GM21825 (cell line): ENCODE data around the gene PPP1R37.
"Not testable (repeated sequence)": the region's sequence is repeated elsewhere in the genome, so short reads cannot be mapped to it uniquely, and the experiment has no call there.

Experiments used
- ATAC-seq: cut with Tn5 transposase; IDR thresholded peaks from one replicate; pipeline ENCODE4 v1.9.1; 2021; ENCODE audit warnings: mild to moderate bottlenecking, moderate library complexity; ENCODE audit not compliant: unreplicated experiment

The PPP1R37 gene

GRCh38 chr19:45094707-45095106 is 1.7 kb downstream of the PPP1R37 start:
- no peak for ATAC-seq

GRCh38 chr19:45095496-45096413 is 2.8 kb downstream of the PPP1R37 start:
- ATAC-seq: no peak

GRCh38 chr19:45096700-45097099 is 3.7 kb downstream of the PPP1R37 start:
- ATAC-seq: no peak

- no peak for ATAC-seq
These were observed 4.4 kb downstream of the PPP1R37 start for GRCh38 chr19:45097450-45097775.

GRCh38 chr19:45097776-45098520 is 5.0 kb downstream of the PPP1R37 start:
- ATAC-seq: no peak

GRCh38 chr19:45098521-45099466 is 5.8 kb downstream of the PPP1R37 start:
- ATAC-seq: no peak

- no peak for ATAC-seq
These were observed 6.7 kb downstream of the PPP1R37 start for GRCh38 chr19:45099467-45100191.

DNA sequence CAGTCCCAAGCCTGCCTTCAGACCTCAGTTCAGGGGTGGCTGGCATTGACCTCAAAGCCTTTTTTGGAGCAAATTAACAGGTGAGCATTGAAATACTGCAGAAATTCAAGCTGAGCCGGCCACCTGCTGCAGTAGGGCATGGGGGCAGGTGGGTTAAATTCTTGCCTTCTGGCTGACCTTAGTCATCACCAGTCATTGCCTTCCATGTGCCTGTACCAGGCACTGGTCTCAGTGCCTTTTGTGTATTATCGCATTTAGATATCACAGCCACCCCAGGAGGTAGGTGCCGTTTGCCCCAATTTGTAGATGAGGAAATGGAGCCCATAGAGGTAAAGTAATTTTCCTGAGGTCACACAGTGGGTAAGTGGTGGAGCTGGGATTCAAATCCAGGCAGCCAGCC is 7.2 kb downstream of the PPP1R37 start:
- ATAC-seq: no peak

DNA sequence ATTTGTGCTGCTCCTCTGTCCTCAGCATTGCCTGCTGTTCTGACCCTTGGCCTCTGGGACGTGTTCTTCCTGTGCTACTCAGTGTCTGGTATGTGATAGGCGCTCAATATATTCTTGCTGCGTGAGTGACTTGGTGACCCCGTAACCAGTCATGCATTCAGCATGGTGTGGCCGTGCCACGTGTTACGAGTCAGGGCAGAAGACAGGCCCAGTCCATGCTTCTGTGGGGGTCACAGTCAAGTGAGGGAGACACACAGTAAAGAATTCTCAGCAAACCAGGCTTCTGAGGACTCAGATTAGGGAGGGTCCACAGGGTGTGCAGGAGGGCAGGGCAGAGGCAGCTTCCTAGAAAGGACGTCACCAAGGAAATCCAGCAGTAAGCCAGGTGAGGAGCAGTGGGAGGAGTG is 7.9 kb downstream of the PPP1R37 start:
- ATAC-seq: no peak

DNA sequence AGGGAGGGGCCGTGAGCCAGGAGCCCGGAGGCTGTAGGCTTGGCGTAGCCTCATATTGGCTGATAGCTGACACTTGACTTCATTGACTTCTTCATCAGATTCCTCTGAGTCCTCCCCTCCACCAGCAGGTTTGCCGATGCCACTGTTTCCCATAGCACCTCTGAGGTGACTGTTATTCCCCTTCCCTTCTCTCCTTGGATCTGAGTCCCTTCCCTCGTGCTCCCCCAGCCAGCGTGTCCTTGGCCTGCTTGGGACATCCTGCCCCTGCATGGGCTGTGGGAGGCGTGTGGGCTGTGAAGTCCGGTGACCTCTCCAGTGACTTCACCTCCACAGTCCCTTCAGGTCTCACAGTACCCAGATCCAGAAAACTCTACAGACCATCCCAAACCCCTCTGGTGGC is 8.8 kb downstream of the PPP1R37 start:
- no peak for ATAC-seq

DNA sequence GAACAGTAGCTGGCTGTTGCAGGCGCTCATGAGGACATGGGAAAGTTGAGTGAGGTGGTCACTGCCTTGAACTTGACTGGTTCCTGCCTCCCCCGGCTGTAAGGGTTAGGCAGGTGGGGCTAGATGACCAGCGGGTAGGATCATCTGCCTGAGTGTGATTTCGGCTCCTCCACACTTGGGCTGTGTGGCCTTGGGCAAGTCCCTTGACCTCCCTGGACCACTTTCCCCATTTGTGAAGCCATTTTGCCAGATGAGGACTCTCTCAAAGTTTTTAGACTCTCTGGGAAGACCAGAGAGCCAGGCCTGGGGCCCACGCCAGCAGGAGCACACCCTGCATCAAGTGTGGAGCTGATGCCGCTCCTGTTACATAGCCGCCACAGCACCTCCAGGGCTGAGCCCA is 9.5 kb downstream of the PPP1R37 start:
- ATAC-seq: no peak

DNA sequence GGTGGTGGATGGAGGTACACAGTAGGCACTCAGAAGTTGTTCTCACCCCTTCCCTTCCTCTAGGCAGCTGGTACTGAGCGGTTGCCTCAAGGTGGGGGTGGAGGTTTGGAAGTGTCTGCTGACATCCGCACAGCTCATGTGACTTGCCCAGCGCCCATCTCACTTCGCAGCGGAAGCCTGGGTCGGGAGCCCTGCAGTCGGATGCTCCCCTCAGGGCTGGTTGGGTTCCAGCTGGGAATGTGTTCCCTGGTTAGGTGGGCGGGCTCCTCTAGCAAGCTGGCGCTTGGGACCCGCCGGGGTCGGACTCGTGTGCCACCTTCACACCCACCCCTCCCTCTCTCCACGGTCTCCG is 10.2 kb downstream of the PPP1R37 start:
- no peak for ATAC-seq

DNA sequence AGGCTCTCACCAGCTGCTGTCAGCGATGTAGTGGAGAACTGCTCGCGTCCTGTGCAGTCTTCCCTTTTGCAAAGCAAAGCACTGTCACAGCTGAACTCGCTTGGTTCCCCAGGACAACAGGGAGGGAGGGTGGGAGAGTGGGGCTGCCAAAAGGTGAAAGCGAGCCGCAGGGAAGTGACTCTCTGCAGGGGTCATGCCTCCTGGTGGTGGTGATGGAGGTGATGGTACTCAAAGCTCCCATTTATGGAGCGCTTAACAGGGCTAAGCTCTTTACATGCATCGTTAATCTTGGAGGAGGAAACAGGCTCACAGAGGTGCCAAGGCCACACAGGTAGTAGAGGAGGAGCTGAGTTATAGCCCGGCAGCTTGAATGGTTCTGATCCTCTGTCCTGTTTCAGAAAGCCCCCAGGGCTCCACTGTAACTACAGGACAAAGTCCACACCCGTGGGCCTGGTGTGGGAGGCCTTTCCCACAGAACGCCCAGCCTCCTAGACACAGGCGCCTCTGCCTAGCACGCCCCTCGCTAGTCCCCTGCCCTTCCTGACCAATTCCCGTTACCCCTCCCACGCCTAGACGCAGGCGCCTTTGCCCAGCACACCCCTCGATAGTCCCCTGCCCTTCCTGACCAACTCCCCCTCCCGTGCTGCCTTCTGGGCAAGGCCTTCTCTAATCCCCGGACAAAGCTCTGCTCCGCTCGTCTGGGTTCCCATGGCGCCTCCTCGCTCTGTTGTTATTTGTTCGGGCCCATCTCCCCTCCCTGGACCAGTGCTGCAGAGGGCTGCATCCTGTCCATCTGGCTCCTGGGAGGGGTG is 10.7 kb downstream of the PPP1R37 start:
- no peak for ATAC-seq

DNA sequence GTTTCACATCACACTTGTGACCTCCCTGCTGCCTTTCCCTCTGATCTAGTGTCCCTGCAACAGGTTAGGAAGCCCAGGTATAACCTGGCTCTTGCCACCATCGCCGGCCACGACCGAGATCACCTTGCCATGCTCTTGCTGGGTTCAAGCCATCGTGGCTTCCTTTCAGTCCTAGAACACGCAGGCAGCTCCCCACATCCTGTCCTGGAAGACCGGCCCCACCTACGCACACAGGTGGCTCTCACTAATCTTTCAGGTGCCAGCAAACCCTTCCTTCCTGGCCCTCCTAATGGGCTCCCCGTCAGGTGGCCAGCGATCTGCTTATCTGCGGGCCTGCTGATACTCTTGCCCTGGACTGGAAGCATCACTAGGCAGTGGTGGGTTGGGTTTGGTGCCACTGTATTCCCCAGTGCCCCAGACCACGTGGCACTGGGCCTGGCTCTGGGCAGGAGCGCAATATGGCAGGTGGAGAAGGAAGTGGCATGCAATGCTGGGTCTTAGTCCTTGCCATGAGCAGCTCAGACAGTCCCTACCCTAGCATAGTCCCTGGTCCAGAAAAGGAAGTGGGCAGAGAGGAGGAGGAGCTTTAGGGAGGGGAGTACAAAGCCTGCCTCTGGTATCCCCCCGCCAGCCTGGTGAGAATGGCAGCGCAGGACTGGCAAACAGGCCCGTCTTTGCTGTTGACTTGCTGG is 11.8 kb downstream of the PPP1R37 start:
- no peak for ATAC-seq

DNA sequence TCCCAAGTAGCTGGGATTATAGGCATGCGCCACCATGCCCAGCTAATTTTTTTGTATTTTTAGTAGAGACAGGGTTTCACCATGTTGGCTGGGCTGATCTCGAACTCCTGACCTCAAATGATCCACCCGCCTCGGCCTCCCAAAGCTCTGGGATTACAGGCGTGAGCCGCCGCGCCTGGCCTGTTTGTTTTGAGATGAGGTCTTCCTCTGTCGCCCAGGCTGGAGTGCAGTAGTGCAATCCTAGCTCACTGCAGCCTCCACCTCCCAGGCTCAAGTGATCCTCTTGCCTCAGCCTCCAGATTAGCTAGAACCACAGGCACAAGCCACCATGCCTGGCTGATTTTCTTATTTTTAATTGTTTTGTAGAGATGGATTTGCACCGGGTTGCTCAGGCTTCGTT is 13.4 kb downstream of the PPP1R37 start:
- ATAC-seq: not testable (repeated sequence)

DNA sequence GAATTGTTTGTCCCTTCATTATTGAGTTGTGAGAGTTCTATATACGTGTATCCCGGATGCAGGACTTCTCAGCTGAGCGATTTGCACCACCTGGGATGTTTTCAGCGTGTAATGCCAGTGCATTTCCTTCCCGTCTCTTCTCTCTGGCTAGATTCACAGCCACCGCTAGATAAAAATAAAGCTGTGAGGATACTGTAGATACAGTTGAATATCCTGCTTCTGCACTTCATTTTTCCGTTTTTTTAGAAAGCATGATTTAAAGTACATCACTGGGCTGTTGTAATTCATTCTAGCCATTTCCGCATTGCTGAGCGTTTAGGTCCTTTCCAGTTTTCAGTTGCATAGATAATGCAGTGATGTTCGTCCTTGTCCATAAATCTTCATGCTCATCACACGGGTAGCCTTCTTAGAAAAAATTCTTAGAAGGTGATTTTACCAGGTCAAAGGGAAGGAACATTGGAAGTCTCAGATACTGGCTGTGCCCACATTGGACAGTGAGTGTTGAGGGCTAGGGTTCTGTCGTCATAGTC is 14.7 kb downstream of the PPP1R37 start:
- no peak for ATAC-seq

DNA sequence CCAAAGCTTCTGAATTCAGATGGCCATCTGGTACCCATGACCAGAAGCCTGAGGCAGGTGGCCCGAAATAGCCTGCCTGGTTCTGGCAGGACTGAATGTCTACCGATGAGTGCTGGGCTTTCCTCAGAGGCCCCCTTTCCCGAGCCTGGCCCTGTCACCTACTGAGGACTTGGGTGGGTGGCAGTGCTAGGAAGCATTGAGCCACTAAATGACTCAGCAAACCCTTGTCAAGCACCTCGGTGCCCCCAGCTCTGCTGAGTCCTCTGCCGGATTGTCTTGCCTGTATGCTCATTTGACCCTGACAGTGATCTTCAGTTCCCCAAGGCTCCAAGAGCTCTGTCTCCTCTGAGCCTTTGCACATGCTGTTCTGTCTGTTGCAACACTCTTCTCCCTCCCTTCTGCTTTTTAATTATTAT is 17.9 kb downstream of the PPP1R37 start:
- ATAC-seq: no peak

DNA sequence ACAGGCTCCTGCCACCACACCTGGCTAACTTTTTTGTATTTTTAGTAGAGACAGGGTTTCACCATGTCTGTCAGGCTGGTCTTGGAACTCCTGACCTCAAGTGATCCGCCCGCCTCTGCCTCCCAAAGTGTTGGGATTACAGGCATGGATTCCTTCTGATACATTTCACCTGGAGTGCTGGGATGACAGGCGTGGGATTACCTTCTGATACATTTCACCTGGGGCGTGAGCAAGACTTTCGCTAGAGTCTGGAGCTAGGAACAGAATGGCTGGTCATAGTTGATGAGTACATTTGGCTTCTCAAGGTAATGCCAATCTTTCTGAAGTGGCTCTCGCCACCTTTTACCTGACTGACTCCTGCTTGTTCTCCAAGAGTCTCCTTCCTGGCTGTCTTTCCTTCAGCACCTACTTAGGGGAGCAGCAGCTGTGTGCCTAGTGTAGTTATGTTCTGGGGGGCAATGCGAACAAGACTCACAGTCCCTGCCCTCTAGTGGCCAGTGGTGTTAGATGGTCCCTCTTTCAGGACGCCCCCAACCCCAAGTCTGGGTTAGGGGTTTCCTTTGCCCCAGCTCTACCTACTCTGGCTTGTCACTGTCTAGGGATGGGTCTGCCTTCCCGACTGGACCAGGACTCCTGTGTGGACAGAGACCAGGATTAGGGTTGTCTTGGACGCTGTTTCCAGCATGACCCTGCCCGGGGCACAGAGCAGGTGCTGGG is 19.3 kb downstream of the PPP1R37 start:
- ATAC-seq: no peak
